ENCODE data around the gene LRCOL1.

The LRCOL1 gene

GRCh38 chr12:132561427-132562156 lies 48.8 kb downstream of the LRCOL1 start:
- peak; percentile 87 for DNase-seq

- peak; percentile 78 for DNase-seq
Observed at GRCh38 chr12:132560614-132561426, 49.6 kb downstream of the LRCOL1 start.

- no peak for DNase-seq
Observed at GRCh38 chr12:132560364-132560613, 50.1 kb downstream of the LRCOL1 start.

GRCh38 chr12:132559652-132560363 lies 50.6 kb downstream of the LRCOL1 start:
- peak; percentile 51 for DNase-seq

- DNase-seq, result no peak
Observed at GRCh38 chr12:132558861-132559623, 51.3 kb downstream of the LRCOL1 start.

GRCh38 chr12:132558042-132558856 lies 52.1 kb downstream of the LRCOL1 start:
- DNase-seq, result no peak

GRCh38 chr12:132557291-132558015 lies 52.9 kb downstream of the LRCOL1 start:
- no peak for DNase-seq

- no peak for DNase-seq
Observed at GRCh38 chr12:132556801-132557200, 53.6 kb downstream of the LRCOL1 start.

GRCh38 chr12:132556216-132556615 lies 54.2 kb downstream of the LRCOL1 start:
- no peak for DNase-seq

- DNase-seq, result no peak
Observed at GRCh38 chr12:132555686-132556085, 54.7 kb downstream of the LRCOL1 start.

- DNase-seq, result no peak
Observed at GRCh38 chr12:132554845-132555630, 55.3 kb downstream of the LRCOL1 start.

Data from DMS79 treated with DMSO at 0.1 percent for 48 hours (cell line).